Stimulated activated CD8-positive, alpha-beta memory T cell treated with anti-CD3 and anti-CD28 coated beads, Interleukin-7, amount 100 ng/mL, for 24 hours (primary cell): ENCODE measurements around the gene HOXC9.

Experiments
- DNase-seq: peaks from one replicate; pipeline ENCODE4 v3.0.0-alpha.2; 2020; ENCODE audit warnings: low read depth

HOXC9 gene

GRCh38 chr12:54028314-54029201 lies 28.6 kb downstream of the HOXC9 start, which contains the start of gene HOXC6:
TSS of gene HOXC6 (plus strand) at chr12:54028440. CDS start at chr12:54028522, 82 bp downstream.
- no peak for DNase-seq

- DNase-seq: no peak
These were observed 29.8 kb downstream of the HOXC9 start for GRCh38 chr12:54029529-54030441.

DNA sequence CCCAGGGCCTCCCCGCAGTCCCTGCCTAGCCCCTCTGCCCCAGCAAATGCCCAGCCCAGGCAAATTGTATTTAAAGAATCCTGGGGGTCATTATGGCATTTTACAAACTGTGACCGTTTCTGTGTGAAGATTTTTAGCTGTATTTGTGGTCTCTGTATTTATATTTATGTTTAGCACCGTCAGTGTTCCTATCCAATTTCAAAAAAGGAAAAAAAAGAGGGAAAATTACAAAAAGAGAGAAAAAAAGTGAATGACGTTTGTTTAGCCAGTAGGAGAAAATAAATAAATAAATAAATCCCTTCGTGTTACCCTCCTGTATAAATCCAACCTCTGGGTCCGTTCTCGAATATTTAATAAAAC lies 30.5 kb downstream of the HOXC9 start:
- no peak for DNase-seq

DNA sequence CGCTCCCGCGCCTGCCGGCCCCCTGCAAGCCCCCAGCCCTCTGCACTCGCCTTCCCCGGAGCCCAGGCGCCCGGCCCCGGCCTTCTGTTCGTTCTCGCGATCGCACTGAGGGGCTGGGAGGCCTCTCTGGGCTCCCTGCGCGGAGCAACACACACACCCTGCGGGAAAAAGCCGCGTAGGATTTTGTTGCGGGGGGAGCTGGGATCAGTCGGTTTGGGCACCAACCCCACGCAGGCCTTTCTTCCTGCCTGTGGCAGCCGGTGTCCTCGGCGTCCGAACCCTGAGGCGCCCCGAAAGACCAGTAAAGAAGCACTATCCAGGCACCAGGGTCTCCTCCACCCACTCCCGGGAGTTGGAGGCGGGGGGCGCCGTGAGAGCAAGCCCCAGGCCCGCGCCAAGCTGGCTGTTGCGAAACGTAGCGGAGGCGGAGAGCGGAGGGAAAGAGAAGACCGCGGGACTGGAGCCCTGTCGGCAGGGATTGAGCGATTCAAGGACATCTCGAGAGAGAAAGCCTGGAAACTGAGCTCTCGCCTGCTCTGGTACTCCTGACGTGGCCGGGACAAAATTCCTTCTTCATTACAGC lies 31.0 kb downstream of the HOXC9 start:
- DNase-seq: no peak

DNA sequence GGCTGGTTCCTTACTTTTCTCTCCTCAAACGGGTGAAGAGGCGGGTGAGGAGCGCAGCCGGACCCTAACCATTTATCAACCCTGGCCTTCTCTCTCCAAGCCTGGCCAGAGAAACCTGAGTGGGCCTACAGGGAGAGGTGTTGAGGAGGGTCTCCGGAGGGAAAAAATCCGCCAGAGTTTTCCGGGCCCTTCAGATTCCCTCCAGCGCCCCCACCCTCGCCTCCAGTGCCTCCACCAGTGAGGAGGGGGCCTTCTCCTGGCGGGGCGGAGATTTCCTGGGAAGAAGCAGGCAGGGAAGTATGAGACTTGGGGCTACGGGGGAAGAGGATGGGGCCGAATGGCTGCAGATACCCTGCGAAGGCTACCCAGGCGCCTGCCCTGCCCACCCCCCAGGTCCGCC lies 31.5 kb downstream of the HOXC9 start:
- no peak for DNase-seq

- DNase-seq: no peak
These were observed 32.2 kb downstream of the HOXC9 start for GRCh38 chr12:54032086-54032619.

DNA sequence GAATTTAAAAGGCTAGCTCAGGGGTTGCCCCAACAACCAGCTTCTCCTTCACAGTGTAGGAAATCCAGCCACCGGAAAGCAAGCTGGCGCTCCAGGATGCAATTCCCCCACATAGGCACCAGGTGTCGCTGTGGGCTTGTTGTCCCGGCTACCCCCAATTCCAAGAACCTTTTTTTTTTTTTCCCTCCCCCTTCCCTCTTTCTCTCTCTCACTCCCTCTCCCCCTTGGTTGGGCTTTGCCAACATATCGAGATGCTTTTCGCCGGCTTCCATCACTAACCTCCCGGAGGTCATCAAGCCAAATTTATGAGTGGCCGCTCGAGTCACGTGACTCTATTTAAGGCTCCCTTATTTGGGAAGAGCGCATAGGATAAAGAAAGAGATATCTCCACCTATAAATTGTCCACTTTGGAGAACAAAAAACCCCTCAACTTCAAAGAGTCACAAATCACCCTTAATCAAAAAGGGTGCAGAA lies 32.7 kb downstream of the HOXC9 start, which contains the start of gene HOXC5:
TSS of gene HOXC5 (plus strand) at position 424 of the 474 bp plus-strand sequence. CDS start 73 bp downstream, outside the sequence.
- peak; percentile 28 for DNase-seq

DNA sequence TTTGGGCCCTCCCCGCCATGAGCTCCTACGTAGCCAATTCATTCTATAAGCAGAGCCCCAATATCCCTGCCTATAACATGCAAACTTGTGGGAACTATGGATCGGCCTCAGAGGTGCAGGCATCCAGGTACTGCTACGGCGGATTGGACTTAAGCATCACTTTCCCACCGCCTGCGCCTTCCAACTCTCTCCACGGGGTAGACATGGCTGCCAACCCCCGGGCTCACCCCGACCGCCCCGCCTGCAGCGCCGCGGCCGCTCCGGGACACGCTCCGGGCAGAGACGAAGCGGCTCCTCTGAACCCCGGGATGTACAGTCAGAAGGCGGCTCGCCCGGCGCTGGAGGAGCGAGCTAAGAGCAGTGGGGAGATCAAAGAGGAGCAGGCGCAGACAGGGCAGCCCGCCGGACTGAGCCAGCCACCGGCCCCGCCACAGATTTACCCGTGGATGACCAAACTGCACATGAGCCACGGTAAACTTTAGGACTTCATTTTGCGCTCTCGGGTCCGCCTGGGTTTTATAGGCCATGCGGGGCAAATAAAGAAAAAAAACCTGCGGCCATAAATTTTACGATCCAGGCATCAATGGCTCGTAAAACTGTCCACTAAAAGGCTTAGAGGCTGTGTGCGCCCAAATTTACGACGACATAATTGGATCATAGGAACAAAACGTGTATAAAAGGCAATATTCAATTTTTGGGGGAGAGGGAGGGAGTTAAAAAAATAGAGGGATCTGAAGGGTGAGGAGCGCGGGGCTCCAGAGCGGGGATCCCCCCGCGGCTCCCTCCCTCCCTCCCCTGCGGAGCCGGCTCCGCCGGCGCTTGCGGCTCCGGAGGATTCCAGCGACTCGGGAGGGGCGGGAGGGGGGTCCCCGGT lies 33.4 kb downstream of the HOXC9 start:
- DNase-seq: no peak

GRCh38 chr12:54033980-54034784 lies 34.2 kb downstream of the HOXC9 start:
- DNase-seq: no peak

DNA sequence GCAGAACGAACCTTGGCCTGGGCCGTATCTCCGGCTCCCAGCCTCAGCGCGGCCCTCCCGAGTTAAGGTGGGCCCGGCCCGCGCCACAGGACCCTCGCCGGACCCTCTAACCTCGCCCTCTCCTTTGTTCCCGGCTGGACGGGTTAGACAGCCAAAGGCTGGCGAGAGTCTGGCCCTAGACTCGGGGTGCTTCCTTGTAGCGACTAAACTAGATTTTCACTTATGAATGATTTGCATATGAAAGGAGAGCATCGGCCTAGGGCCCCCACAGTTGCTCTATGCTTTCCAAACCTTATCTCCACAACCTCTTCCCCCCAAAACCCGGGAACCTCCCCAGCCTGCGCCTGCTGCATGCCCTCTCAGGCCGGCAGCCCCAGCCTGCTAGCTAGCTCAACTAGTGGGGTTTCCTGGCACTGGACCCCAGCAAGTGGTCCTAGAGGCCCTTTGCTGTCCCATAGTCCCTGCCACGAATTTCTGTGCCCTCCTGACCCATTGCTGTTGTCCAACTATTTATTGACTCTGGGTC lies 34.9 kb downstream of the HOXC9 start:
- no peak for DNase-seq

- DNase-seq: no peak
These were observed 35.8 kb downstream of the HOXC9 start for GRCh38 chr12:54035568-54036264.

- DNase-seq: no peak
These were observed 36.8 kb downstream of the HOXC9 start for GRCh38 chr12:54036620-54037359.

- no peak for DNase-seq
These were observed 37.7 kb downstream of the HOXC9 start for GRCh38 chr12:54037360-54038283.

- DNase-seq: no peak
These were observed 38.4 kb downstream of the HOXC9 start for GRCh38 chr12:54038284-54038870.

DNA sequence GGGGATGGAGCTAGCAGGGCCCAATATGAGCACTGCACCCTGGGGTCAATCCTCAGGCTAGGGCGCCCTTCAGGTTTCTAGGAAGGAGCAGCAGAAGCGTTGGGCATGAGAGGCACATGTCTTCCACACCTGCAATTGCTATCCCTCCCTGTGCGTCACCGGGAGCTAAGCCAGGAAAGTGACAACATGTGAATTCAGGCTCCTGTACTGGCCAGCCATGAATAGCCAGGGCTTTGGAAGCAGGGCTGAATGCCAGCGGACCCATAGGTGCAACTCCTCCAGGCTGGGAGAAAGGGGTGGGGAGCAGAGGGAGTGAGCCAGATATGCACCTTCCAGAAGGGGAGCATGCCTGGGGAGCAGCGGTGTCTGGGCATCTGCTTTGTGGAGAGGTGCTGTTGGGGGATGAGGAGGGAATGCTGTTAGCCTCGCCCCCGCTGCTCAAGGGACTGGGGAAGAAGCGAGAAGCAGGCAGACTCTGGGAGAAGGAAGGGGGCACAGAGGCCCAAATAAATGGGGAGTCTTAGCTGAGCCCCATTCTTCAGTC lies 39.0 kb downstream of the HOXC9 start:
- DNase-seq: no peak

GRCh38 chr12:54039417-54040147 lies 39.6 kb downstream of the HOXC9 start:
- DNase-seq: no peak
